ENCODE results near the gene CCL23.
"Not testable (repeated sequence)": the region's sequence is repeated elsewhere in the genome, so short reads cannot be mapped to it uniquely, and the experiment has no call there.

The CCL23 gene

GRCh38 chr17:35998756-35999155 lies 19.0 kb downstream of the CCL23 start:
- intact Hi-C loops (cut with micrococcal nuclease) = no loop called here
- Mint-ChIP-seq H3K27me3 (peaks cover 1% of the 10 kb centered on the region), H3K36me3 (ENCODE audit: low read depth) (no peaks in the 10 kb centered on the region), H3K9me3 (no peaks in the 10 kb centered on the region), H3K27ac (peak overlapping the region; percentile 35), H3K4me1 (ENCODE audit: low read depth) (peaks cover 28% of the 10 kb centered on the region), H3K4me3 (no peak overlapping the region)

- intact Hi-C loops (cut with micrococcal nuclease) = no loop called here
- Mint-ChIP-seq H3K27me3 (peaks cover 1% of the 10 kb centered on the region), H3K4me1 (ENCODE audit: low read depth) (peaks cover 25% of the 10 kb centered on the region), H3K4me3 (no peak overlapping the region), H3K36me3 (ENCODE audit: low read depth) (no peaks in the 10 kb centered on the region), H3K27ac (no peak overlapping the region), H3K9me3 (no peaks in the 10 kb centered on the region)
Observed at GRCh38 chr17:35998018-35998545, 19.7 kb downstream of the CCL23 start.

DNA sequence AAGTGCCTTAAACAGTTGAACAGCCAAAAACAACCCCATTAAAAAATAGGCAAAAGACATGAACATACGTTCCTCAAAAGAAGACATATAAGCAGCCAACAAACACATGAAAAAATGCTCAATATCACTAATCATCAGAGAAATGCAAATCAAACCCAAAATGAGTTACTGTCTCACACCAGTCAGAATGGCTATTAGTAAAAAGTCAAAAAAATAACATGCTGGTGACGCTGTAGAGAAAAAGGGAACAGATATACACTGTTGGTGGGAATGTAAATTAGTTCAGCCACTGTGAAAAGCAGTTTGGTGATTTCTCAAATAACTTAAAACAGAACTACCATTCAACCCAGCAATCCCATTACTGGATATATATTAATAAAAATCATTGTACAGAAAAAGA lies 22.4 kb downstream of the CCL23 start:
- H3K4me1 Mint-ChIP-seq (ENCODE audit: low read depth) = peaks cover 21% of the 10 kb centered on the region
- H3K9me3 Mint-ChIP-seq; intact Hi-C loops (cut with micrococcal nuclease); H3K36me3 Mint-ChIP-seq (ENCODE audit: low read depth); H3K4me3 Mint-ChIP-seq; H3K27me3 Mint-ChIP-seq; H3K27ac Mint-ChIP-seq: not testable (repeated sequence)

DNA sequence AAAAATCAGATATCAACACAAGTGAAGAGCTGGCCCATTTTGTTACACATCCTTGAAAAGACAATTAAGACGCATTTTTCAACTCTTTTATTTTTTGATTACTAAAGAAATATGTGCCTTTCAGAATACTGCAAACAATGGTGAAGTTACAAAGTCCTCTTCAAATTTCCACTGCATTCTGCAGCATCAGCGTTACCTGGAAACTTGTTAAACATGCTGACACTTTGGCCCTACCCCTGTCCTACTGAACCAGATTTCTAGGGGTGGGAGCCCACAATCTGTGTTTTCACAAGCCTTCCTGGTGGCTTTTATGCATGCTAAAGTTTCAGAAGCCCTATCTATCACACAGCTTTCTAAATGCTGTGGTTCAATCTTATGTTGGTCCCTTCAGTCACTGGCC lies 26.7 kb downstream of the CCL23 start:
- Mint-ChIP-seq H3K9me3 (no peaks in the 10 kb centered on the region), H3K4me1 (ENCODE audit: low read depth) (peaks cover 24% of the 10 kb centered on the region), H3K27me3 (no peaks in the 10 kb centered on the region), H3K27ac (no peak overlapping the region), H3K36me3 (ENCODE audit: low read depth) (no peaks in the 10 kb centered on the region), H3K4me3 (no peak overlapping the region)
- intact Hi-C loops (cut with micrococcal nuclease) = no loop called here

GRCh38 chr17:35988164-35988563 lies 29.6 kb downstream of the CCL23 start:
- Mint-ChIP-seq H3K9me3 (no peaks in the 10 kb centered on the region), H3K27me3 (peaks cover 2% of the 10 kb centered on the region), H3K27ac (no peak overlapping the region), H3K4me3 (no peak overlapping the region), H3K4me1 (ENCODE audit: low read depth) (peaks cover 46% of the 10 kb centered on the region), H3K36me3 (ENCODE audit: low read depth) (peaks cover 13% of the 10 kb centered on the region)
- intact Hi-C loops (cut with micrococcal nuclease) = no loop called here

DNA sequence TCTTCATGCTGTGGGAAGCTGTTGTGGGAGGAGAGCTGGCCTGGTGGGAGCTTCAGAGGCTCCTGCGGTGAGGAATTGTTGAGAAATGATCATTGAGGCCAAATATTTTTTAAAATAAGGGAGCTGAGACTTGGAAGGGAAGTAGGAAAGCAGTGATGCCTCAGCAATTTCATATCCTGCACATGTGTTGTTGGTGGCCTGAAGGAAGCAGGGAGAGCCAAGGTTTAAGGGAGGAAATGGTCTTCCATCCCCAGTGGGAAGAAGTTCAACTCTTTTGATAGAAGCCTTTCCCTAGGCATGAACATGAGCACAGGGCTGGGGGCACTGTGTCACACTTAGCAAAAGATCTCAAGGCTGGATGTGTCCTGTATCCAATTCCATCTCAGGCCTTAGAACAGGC lies 31.1 kb downstream of the CCL23 start, which contains the start of gene CCL14:
Gene CCL14 (minus strand): TSS at position 87 of the 400 bp plus-strand sequence. CDS start 80 bp downstream, at position 7.
- Mint-ChIP-seq H3K4me3 (peak within 1 kb of the TSS; percentile 49), H3K4me1 (ENCODE audit: low read depth) (peaks cover 38% of the 10 kb centered on the region), H3K9me3 (no peaks in the 10 kb centered on the region), H3K27me3 (peaks cover 2% of the 10 kb centered on the region), H3K27ac (peak within 1 kb of the TSS; percentile 63), H3K36me3 (ENCODE audit: low read depth) (peaks cover 13% of the 10 kb centered on the region)
- intact Hi-C loops (cut with micrococcal nuclease) = no loop called here

DNA sequence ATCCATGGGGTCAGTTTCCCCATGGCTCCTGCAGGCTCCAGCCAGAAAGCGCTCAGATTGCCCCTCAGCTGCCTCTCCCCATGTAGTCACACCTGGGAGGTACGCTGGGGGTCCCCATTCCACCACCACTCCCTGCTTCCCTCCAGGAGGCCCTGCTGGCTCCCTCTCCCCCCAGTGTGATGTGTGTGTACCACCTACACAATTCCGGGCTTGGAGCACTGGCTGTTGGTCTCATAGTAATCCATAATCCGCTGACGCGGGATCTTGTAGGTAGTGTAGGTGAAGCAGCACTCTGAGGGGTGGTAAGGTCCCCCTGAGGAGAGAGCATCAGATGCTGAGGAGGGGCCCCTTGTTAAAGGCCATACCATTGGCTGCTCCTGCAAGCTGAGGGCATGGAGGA lies 33.6 kb downstream of the CCL23 start:
- Mint-ChIP-seq H3K4me3 (no peak overlapping the region), H3K27ac (peak overlapping the region; percentile 21), H3K9me3 (no peaks in the 10 kb centered on the region), H3K27me3 (peaks cover 4% of the 10 kb centered on the region), H3K4me1 (ENCODE audit: low read depth) (peaks cover 49% of the 10 kb centered on the region), H3K36me3 (ENCODE audit: low read depth) (peaks cover 13% of the 10 kb centered on the region)
- intact Hi-C loops (cut with micrococcal nuclease) = no loop called here

DNA sequence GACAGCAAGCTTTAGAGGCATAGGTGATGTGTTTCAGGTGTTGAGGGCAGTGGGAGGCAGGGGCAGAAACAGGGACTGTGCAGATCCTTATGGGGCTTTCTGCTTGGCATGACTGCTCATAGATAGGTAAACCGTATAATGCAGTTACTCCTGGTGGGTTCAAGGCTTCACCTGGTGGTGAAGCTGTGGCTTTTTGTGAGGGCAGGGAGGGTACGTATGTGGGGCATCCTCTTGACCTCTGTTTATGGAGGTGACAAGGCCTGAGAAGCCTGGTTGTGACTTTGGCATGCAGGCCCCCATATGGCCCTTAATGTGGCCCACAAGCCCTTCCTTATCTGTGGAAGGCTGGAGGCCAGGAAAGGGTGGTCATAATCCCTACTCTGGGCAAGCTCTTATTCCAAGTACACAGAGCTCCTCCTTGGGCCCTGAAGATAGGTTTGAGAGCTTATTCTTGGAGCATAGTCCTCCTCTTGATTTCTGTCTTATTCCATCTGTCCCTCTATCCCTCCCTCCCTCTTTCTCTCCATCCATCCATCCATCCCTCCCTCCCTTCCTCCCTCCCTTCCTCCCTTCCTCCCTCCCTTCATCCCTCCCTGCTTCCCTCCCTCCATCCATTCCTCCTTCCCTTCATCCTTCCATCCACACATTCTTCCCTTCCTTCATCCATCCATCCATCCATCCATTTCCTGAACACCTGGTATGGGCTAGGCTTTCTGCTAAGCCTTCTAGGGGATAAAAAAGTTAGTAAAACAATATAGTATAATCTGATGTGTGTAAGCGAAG lies 35.2 kb downstream of the CCL23 start:
- peaks cover 6% of the 10 kb centered on the region for H3K27me3 Mint-ChIP-seq
- intact Hi-C loops (cut with micrococcal nuclease) = no loop called here
- peaks cover 63% of the 10 kb centered on the region for H3K4me1 Mint-ChIP-seq (ENCODE audit: low read depth)
- peak overlapping the region; percentile 54 for H3K27ac Mint-ChIP-seq
- no peaks in the 10 kb centered on the region for H3K9me3 Mint-ChIP-seq
- H3K36me3 Mint-ChIP-seq (ENCODE audit: low read depth) = peaks cover 13% of the 10 kb centered on the region
- no peak overlapping the region for H3K4me3 Mint-ChIP-seq

DNA sequence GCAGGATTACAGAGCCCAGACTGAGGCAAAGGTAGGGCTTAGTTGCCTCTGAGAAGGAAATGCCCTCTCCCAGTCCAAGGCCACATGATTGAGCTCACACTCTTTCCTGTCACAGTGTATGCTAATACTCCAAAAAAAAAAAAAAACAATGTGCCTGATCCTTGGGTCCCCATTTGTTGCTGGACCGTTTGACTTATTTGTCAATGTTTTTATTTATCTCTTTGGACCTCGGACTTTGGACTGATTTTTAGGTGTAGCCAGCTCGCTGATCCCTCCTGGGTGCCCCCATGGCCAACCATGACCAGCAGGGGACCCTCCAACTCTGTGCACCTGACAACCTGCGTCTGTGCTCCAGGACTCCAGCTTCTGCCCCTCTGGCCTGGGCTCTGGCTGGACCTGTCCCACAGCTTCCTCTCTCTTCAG lies 35.9 kb downstream of the CCL23 start:
- intact Hi-C loops (cut with micrococcal nuclease) = no loop called here
- Mint-ChIP-seq H3K27me3 (peaks cover 6% of the 10 kb centered on the region), H3K4me3 (no peak overlapping the region), H3K4me1 (ENCODE audit: low read depth) (peaks cover 68% of the 10 kb centered on the region), H3K27ac (peak overlapping the region; percentile 54), H3K9me3 (no peaks in the 10 kb centered on the region), H3K36me3 (ENCODE audit: low read depth) (peaks cover 13% of the 10 kb centered on the region)

- Mint-ChIP-seq H3K4me1 (ENCODE audit: low read depth) (peaks cover 68% of the 10 kb centered on the region), H3K27ac (peak within 1 kb of the TSS; percentile 54), H3K9me3 (no peaks in the 10 kb centered on the region), H3K4me3 (no peak within 1 kb of the TSS), H3K27me3 (peaks cover 6% of the 10 kb centered on the region), H3K36me3 (ENCODE audit: low read depth) (peaks cover 13% of the 10 kb centered on the region)
- intact Hi-C loops (cut with micrococcal nuclease) = no loop called here
Observed at GRCh38 chr17:35981246-35981645, 36.5 kb downstream of the CCL23 start, which contains the start of gene CCL16. Gene CCL16 (minus strand): TSS chr17:35981497. CDS start chr17:35981420, 77 bp downstream.

DNA sequence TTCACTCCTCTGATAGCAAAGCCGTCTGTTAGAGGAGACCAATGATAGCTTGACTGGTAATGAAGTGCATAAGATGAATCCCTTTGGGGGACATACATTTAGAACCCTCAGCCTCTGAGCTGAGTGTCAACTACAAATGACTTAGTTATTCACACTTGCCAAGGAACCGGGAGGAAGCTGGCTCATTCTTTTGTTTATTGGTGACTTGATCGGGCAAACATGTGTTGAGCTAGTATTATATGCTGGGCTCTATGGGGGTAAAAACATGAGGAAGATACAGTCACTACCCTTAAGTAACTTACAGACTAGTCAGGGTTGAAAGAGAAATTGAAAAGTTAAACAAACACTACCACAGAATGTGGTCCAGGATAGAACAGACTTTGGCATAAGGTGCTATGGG lies 39.4 kb downstream of the CCL23 start:
- H3K36me3 Mint-ChIP-seq (ENCODE audit: low read depth) = peaks cover under 1% of the 10 kb centered on the region
- H3K27ac Mint-ChIP-seq = peak overlapping the region; percentile 66
- H3K4me1 Mint-ChIP-seq (ENCODE audit: low read depth) = peaks cover 63% of the 10 kb centered on the region
- H3K4me3 Mint-ChIP-seq = no peak overlapping the region
- H3K27me3 Mint-ChIP-seq = peaks cover 3% of the 10 kb centered on the region
- intact Hi-C loops (cut with micrococcal nuclease) = no loop called here
- H3K9me3 Mint-ChIP-seq = no peaks in the 10 kb centered on the region

DNA sequence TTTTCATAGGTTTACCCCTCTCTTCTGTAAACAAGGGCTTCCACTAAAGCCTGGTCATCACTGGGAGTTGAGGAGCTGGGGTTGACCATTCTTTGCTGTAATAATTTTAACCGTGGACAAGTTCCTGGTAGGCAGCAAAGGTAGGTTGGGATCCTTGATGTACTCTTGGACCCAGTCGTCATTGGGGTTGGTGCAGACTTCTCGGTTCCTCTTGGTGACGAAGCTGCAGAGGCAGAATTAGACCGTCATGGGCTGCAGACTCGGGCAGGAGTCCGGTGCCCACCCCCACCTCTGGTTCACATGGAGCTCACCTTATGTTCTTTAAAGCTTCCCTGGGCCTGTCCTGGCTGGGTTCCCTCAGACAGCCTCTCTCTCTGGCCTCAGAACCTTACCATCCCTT lies 40.3 kb downstream of the CCL23 start:
- H3K4me1 Mint-ChIP-seq (ENCODE audit: low read depth) = peaks cover 70% of the 10 kb centered on the region
- intact Hi-C loops (cut with micrococcal nuclease) = no loop called here
- no peaks in the 10 kb centered on the region for H3K36me3 Mint-ChIP-seq (ENCODE audit: low read depth)
- no peaks in the 10 kb centered on the region for H3K9me3 Mint-ChIP-seq
- H3K4me3 Mint-ChIP-seq = no peak overlapping the region
- H3K27me3 Mint-ChIP-seq = peaks cover 3% of the 10 kb centered on the region
- H3K27ac Mint-ChIP-seq = peak overlapping the region; percentile 66

DNA sequence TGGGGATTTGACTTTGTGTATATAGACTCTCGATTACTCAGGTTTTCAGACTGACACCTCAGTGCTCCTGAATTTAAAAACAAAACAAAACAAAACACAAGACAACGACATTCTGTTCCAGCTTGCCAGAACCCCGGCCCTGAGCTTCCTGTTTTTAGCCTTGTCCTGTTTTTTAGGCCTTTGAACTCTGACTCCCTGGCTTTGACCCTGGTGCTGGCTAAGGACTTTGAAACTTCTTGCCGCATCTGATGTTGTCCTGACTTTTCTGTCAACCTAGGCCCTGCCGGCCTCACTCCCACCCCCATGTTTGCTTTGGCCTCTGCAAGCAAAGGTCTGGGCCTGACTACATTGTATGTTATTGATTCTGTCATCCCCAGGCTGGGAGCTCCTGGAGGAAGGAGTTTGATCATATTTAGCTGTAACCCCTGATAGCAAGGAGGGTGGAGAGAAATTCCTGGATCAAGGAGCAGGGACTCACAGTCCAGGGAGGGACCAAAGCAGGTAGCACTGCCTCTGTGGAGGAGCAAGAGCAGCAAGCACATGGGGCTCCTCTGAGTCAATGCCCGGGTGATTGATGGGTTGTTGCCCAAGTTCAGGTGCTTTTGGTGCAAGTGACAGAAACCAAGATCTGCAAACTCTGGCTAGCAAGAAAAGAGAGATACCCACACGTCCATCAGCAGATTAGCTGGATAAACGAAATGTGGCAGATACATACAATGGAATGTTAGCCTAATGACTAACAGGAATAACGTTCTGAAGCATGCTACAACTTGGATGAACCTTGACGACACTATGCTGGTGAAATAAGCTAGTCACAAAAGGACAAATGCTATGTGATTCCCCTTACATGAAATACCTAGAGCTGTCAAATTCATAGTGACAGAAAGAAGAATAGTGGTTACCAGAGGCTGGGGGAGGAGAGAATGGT lies 44.2 kb downstream of the CCL23 start:
- Mint-ChIP-seq H3K4me3 (no peak overlapping the region), H3K27ac (peak overlapping the region; percentile 64), H3K4me1 (ENCODE audit: low read depth) (peaks cover 77% of the 10 kb centered on the region), H3K27me3 (no peaks in the 10 kb centered on the region), H3K9me3 (no peaks in the 10 kb centered on the region), H3K36me3 (ENCODE audit: low read depth) (no peaks in the 10 kb centered on the region)
- intact Hi-C loops (cut with micrococcal nuclease) = loop anchor here (5.0 kb wide), 1 partner anchor 99 kb away; no protein-coding TSS in a partner anchor

DNA sequence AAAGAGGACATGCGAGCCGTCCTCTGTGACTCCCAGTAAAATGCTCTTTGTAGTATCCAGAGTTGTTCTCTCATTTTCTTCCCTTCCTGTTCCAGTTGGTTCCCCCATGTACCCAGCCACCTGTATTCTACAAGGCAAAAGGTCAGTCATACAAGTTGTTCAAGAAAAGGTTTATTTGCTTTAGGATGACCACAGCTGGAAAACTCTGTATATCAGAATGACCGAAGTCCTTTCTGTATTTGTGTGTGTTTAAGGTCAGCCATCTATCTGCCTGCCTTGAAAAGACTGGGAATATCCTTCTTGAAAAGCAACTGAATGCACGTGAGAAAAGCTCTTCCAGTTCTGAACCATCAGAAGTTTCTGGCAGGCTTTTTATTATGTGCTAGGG lies 44.8 kb downstream of the CCL23 start:
- intact Hi-C loops (cut with micrococcal nuclease) = loop anchor here (5.0 kb wide), 1 partner anchor 99 kb away; no protein-coding TSS in a partner anchor
- peak overlapping the region; percentile 64 for H3K27ac Mint-ChIP-seq
- no peaks in the 10 kb centered on the region for H3K36me3 Mint-ChIP-seq (ENCODE audit: low read depth)
- H3K9me3 Mint-ChIP-seq = no peaks in the 10 kb centered on the region
- H3K27me3 Mint-ChIP-seq = no peaks in the 10 kb centered on the region
- H3K4me3 Mint-ChIP-seq = no peak overlapping the region
- peaks cover 71% of the 10 kb centered on the region for H3K4me1 Mint-ChIP-seq (ENCODE audit: low read depth)

Data from dendritic cell treated with granulocyte-macrophage colony-stimulating factor and Interleukin-4, amounts not matched to agents 40 ng/mL and 50 ng/mL, for 4 days (primary cell).